Neural cell (in vitro differentiated cells): ENCODE results near the gene ZNF821. TPM values are rescaled to one million over a fixed set of nuclear protein-coding genes. Genes with fewer than 3 reads are reported as not detected.

Experiments
- H2AFZ ChIP-seq: fragments of 200-600, 300-800 bp; sonication (generic), shearing (Covaris generic); 2 replicates; pipeline ENCODE4 v1.6.0; 2014; ENCODE audit warnings: low read depth, mild to moderate bottlenecking, antibody characterized with exemption, low read length, moderate library complexity
- H3F3A ChIP-seq: fragments of 200-600 bp; shearing (Covaris generic); 2 replicates; pipeline ENCODE4 v1.6.1; 2016; ENCODE audit warnings: mild to moderate bottlenecking, moderate library complexity, mixed read lengths, antibody characterized with exemption, low read length; ENCODE audit not compliant: insufficient read depth, poor library complexity, severe bottlenecking
- H3K27ac ChIP-seq: fragments of 200-600, 300-800 bp; sonication (generic), shearing (Covaris generic); 2 replicates; pipeline ENCODE4 v1.5.1; 2014; ENCODE audit warnings: mild to moderate bottlenecking, low read length, moderate library complexity
- H3K27me3 ChIP-seq: fragments of 300-800, 200-600 bp; sonication (generic), shearing (Covaris generic); 2 replicates; pipeline ENCODE4 v1.6.0; 2014; ENCODE audit warnings: mild to moderate bottlenecking, low read depth, low read length, moderate library complexity; ENCODE audit not compliant: insufficient read depth
- H3K36me3 ChIP-seq: fragments of 300-800, 200-600 bp; sonication (generic), shearing (Covaris generic); 2 replicates; pipeline ENCODE4 v1.5.1; 2014; ENCODE audit warnings: mild to moderate bottlenecking, antibody characterized with exemption, low read length, moderate library complexity; ENCODE audit not compliant: insufficient read depth
- H3K4me2 ChIP-seq: fragments of 300-800, 200-600 bp; sonication (generic), shearing (Covaris generic); 2 replicates; pipeline ENCODE4 v1.6.0; 2014; ENCODE audit warnings: mild to moderate bottlenecking, low read length
- H3K4me3 ChIP-seq: fragments of 300-800, 200-600 bp; sonication (generic), shearing (Covaris generic); 2 replicates; pipeline ENCODE4 v1.5.1; 2014; ENCODE audit warnings: mild to moderate bottlenecking, low read length, moderate library complexity
- H3K79me2 ChIP-seq: fragments of 200-600 bp; shearing (Covaris generic); replicated peaks from 2 replicates; pipeline ENCODE4 v1.6.0; 2014; ENCODE audit warnings: mild to moderate bottlenecking, low read length, moderate library complexity; ENCODE audit not compliant: insufficient read depth
- H3K9ac ChIP-seq: fragments of 300-800, 200-600 bp; sonication (generic), shearing (Covaris generic); 2 replicates; pipeline ENCODE4 v1.6.1; 2016; ENCODE audit warnings: mild to moderate bottlenecking, low read length, mixed read lengths
- H3K9me2 ChIP-seq: fragments of 200-600 bp; shearing (Covaris generic); 2 replicates; pipeline ENCODE4 v1.6.1; 2016; ENCODE audit warnings: mild to moderate bottlenecking, low read length, mixed read lengths; ENCODE audit not compliant: insufficient read depth
- H3K9me3 ChIP-seq: fragments of 200-600, 300-800 bp; sonication (generic), shearing (Covaris generic); 2 replicates; pipeline ENCODE4 v1.6.1; 2016; ENCODE audit warnings: mild to moderate bottlenecking, mixed run types, low read length, moderate library complexity, mixed read lengths
- H4K20me1 ChIP-seq: fragments of 200-600 bp; shearing (Covaris generic); 2 replicates; pipeline ENCODE4 v1.6.1; 2016; ENCODE audit warnings: mild to moderate bottlenecking, mixed run types; ENCODE audit not compliant: insufficient read depth
- EP300 ChIP-seq: fragments of 450-650 bp; conservative IDR thresholded peaks from 2 replicates; pipeline ENCODE4 v1.6.1; 2014; ENCODE audit warnings: antibody characterized with exemption, mild to moderate bottlenecking, moderate library complexity; ENCODE audit not compliant: poor library complexity, severe bottlenecking
- EZH2 ChIP-seq: fragments of 200-600, 300-800 bp; shearing (Covaris generic), sonication (generic); IDR thresholded peaks from 2 replicates; pipeline ENCODE4 v1.6.1; 2014; ENCODE audit warnings: antibody characterized with exemption, low read length, borderline replicate concordance, mild to moderate bottlenecking; ENCODE audit not compliant: insufficient read depth, poor library complexity, severe bottlenecking
- MXI1 ChIP-seq: fragments of 450-650 bp; conservative IDR thresholded peaks from 2 replicates; pipeline ENCODE4 v1.6.1; 2014; ENCODE audit warnings: antibody characterized with exemption, mild to moderate bottlenecking; ENCODE audit not compliant: poor library complexity, severe bottlenecking
- POLR2AphosphoS5 ChIP-seq: IDR thresholded peaks from 2 replicates; pipeline ENCODE4 v1.6.1; 2012
- RAD21 ChIP-seq: fragments of 450-650 bp; conservative IDR thresholded peaks from 2 replicates; pipeline ENCODE4 v1.6.1; 2014; ENCODE audit warnings: antibody characterized with exemption, mild to moderate bottlenecking, moderate library complexity
- REST ChIP-seq: IDR thresholded peaks from 2 replicates; pipeline ENCODE4 v1.6.1; 2012; ENCODE audit warnings: borderline replicate concordance
- SMC3 ChIP-seq: fragments of 450-650 bp; conservative IDR thresholded peaks from 2 replicates; pipeline ENCODE4 v1.6.1; 2014; ENCODE audit warnings: antibody characterized with exemption, mild to moderate bottlenecking, moderate library complexity; ENCODE audit not compliant: poor library complexity
- TAF1 ChIP-seq: IDR thresholded peaks from 2 replicates; pipeline ENCODE4 v1.6.1; 2012; ENCODE audit warnings: low read depth
- polyA plus RNA-seq: library from polyadenylated mRNA; depleted of rRNA; stranded (reverse); fragments of >200 nt; gene quantifications from 2 replicates; pipeline ENCODE4 v1.2.3, GENCODE V29; 2014
- TF ChIP-seq, protein P1 (sequence below): fragments of 450-650 bp; IDR thresholded peaks from 2 replicates; pipeline ENCODE4 v1.5.1; 2014; ENCODE audit warnings: antibody characterized with exemption, mild to moderate bottlenecking, moderate library complexity; ENCODE audit not compliant: poor library complexity, severe bottlenecking

The ZNF821 gene
- polyA plus RNA-seq, 1 donor from 2014 or later: 128 TPM

DNA sequence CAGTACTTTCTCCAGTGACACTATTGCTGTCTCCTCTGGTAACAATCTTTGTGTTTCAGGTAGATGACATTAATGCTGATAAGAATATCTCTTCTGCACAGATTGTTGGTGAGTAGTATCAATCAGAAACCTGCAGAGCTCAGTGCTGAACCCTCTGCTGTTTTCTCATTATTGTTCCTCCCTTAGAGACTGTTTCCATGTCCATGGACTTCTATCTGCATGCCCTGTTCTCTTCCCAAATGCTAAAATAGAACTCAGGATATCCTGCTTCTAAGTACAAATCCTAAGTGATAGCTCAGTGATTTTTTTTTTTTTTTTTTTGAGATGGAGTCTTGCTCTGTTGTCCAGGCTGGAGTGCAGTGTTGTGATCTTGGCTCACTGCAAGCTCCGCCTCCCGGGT, 40.7 kb upstream of the ZNF821 start:
- H4K20me1 ChIP-seq: no peaks in the 10 kb centered on the region
- H3K27me3 ChIP-seq: no peaks in the 10 kb centered on the region
- no peak overlapping the region for H3K4me3 ChIP-seq
- no peaks in the 10 kb centered on the region for H3K9me3 ChIP-seq
- H3K79me2 ChIP-seq: peaks cover 18% of the 10 kb centered on the region
- H3K4me2 ChIP-seq: no peak overlapping the region
- H2AFZ ChIP-seq: no peak overlapping the region
- H3K9ac ChIP-seq: no peak overlapping the region
- H3K36me3 ChIP-seq: peaks cover 11% of the 10 kb centered on the region
- H3F3A ChIP-seq: no peaks in the 10 kb centered on the region
- no peak overlapping the region for H3K27ac ChIP-seq
- TF ChIP-seq MXI1 (no peak), REST (no peak), SMC3 (no peak), RAD21 (no peak), POLR2AphosphoS5 (no peak), EZH2 (no peak), TAF1 (no peak)
- TF ChIP-seq, protein P1, sequence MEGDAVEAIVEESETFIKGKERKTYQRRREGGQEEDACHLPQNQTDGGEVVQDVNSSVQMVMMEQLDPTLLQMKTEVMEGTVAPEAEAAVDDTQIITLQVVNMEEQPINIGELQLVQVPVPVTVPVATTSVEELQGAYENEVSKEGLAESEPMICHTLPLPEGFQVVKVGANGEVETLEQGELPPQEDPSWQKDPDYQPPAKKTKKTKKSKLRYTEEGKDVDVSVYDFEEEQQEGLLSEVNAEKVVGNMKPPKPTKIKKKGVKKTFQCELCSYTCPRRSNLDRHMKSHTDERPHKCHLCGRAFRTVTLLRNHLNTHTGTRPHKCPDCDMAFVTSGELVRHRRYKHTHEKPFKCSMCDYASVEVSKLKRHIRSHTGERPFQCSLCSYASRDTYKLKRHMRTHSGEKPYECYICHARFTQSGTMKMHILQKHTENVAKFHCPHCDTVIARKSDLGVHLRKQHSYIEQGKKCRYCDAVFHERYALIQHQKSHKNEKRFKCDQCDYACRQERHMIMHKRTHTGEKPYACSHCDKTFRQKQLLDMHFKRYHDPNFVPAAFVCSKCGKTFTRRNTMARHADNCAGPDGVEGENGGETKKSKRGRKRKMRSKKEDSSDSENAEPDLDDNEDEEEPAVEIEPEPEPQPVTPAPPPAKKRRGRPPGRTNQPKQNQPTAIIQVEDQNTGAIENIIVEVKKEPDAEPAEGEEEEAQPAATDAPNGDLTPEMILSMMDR: no peak
- H3K9me2 ChIP-seq: no peaks in the 10 kb centered on the region

- Histone ChIP-seq H3K79me2 (peaks cover 18% of the 10 kb centered on the region), H3K4me3 (no peak overlapping the region), H3K27me3 (no peaks in the 10 kb centered on the region), H4K20me1 (peaks cover under 1% of the 10 kb centered on the region), H3K9ac (no peak overlapping the region), H3K36me3 (peaks cover 11% of the 10 kb centered on the region), H3F3A (no peaks in the 10 kb centered on the region), H3K4me2 (no peak overlapping the region), H3K9me3 (no peaks in the 10 kb centered on the region), H3K9me2 (no peaks in the 10 kb centered on the region), H3K27ac (no peak overlapping the region), H2AFZ (no peak overlapping the region)
- TF ChIP-seq REST (no peak), MXI1 (no peak), TAF1 (no peak), SMC3 (no peak), POLR2AphosphoS5 (no peak), RAD21 (no peak), EP300 (no peak), EZH2 (no peak)
- TF ChIP-seq, protein P1: no peak
Measured at GRCh38 chr16:71923941-71924690, 40.1 kb upstream of the ZNF821 start.
